Measurements from ENCODE around the gene EZR. TPM values are rescaled to one million over a fixed set of nuclear protein-coding genes. Genes with fewer than 3 reads are reported as not detected.

Gene EZR
- total RNA-seq, 4 donors from 2014 or later: 27.4 to 94.0 (median 59.3) TPM

DNA sequence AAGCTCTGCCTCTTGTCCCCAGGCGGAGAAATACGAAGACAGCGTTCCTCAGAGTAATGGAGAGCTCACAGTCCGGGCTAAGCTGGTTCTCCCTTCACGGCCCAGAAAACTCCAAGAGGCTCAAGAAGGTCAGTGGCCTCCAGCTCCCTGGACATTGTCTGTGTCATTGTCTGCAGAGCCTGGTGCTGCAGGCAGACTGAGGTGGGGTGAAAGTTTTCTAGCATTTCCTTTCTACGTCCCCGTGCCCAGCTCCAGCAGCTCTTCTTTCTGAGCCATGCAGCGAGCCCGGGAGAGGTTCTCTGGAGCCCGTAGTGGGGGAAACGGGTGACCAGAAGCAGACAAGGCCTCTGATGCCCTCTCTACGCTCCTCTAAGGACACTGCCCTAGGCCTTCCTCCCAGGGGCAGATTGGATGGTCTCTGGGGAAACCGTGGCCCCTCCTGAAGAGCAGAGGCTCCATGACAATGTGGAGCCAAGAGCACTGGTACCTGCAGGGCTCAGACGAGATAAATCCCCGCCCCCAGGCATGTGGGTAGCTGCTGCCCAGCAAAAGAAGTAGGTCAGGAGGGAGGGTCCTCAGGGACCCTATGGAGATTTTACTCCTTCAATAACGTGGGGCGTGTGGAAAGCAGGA, 58.4 kb downstream of the EZR start:
- Histone ChIP-seq H3K27ac (no peak overlapping the region), H3K4me3 (no peak overlapping the region), H3K4me1 (no peaks in the 10 kb centered on the region), H3K9me3 (no peaks in the 10 kb centered on the region), H3K27me3 (no peaks in the 10 kb centered on the region), H3K36me3 (no peaks in the 10 kb centered on the region)
- no peak for TF ChIP-seq POLR2A (IDR thresholded peaks at IDR 0.05)
- TF ChIP-seq, protein P1, sequence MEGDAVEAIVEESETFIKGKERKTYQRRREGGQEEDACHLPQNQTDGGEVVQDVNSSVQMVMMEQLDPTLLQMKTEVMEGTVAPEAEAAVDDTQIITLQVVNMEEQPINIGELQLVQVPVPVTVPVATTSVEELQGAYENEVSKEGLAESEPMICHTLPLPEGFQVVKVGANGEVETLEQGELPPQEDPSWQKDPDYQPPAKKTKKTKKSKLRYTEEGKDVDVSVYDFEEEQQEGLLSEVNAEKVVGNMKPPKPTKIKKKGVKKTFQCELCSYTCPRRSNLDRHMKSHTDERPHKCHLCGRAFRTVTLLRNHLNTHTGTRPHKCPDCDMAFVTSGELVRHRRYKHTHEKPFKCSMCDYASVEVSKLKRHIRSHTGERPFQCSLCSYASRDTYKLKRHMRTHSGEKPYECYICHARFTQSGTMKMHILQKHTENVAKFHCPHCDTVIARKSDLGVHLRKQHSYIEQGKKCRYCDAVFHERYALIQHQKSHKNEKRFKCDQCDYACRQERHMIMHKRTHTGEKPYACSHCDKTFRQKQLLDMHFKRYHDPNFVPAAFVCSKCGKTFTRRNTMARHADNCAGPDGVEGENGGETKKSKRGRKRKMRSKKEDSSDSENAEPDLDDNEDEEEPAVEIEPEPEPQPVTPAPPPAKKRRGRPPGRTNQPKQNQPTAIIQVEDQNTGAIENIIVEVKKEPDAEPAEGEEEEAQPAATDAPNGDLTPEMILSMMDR (IDR thresholded peaks at IDR 0.05): no peak
- intact Hi-C loops (cut with DNase I; ENCODE audit: low total_unique reads): no loop called here
- DNase-seq: no peak

DNA sequence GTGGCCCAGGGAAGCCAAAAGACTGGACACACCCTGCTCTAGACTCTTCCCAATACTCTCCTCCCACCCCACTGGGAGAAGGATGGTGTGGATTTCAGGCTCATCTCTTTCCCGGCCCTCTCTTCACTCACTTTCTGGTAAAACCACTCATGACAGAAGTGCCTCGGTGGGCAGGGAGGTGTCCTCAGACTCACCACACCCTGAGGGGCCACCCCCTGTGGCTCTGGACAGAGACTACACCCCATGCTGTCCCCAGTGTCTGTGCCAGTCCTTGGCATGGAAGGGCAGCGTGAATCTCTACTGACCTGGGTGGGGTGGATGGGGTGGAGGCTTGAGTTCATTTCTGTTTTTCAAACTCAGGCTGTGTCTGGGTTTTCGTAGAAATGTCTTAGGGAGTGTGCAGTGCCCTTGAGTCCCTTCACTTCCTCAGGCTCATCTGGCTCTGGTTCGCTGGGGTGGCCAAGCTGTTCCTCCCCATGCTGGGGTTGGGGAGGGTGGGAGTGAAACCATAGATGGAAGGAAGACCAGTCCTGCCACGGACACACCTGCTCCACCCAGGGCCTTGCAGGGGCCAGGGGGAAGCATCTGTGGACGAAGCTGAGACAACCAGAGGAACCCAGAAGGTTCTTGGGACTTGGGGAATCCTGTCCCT, 59.1 kb downstream of the EZR start:
- no peaks in the 10 kb centered on the region for H3K27me3 ChIP-seq
- no peak for DNase-seq
- H3K36me3 ChIP-seq: no peaks in the 10 kb centered on the region
- no peaks in the 10 kb centered on the region for H3K4me1 ChIP-seq
- H3K4me3 ChIP-seq: no peak overlapping the region
- no peak overlapping the region for H3K27ac ChIP-seq
- TF ChIP-seq, protein P1 (IDR thresholded peaks at IDR 0.05): no peak
- no peak for TF ChIP-seq POLR2A (IDR thresholded peaks at IDR 0.05)
- intact Hi-C loops (cut with DNase I; ENCODE audit: low total_unique reads): no loop called here
- H3K9me3 ChIP-seq: no peaks in the 10 kb centered on the region

DNA sequence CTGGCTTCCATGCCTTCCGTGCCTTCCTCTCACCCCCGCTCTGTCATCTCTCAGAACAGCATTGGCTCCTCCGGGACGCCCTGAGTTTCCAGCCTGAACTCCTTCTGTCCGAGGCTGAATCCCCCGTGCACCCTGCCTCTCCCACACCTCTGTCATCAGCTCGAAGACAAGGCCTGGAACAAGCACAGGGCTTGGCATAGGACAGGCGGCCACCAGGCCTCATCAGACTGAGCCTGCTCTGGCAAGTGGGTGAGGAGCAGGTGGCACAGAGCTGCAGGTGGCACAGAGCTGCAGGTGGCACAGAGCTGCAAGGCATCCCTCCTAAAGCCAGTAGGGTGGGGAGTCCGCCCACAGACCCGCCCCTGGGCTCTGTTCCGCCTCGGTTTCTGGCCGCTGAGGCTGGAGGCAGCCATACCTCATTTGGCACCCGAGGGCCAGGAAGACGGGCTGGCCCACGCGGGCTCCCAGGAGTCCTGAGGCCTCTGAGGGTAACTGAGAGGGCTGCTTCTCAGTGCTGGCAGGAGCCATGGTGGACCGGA, 60.2 kb downstream of the EZR start:
- TF ChIP-seq POLR2A (IDR thresholded peaks at IDR 0.05): no peak
- TF ChIP-seq, protein P1 (IDR thresholded peaks at IDR 0.05): no peak
- Histone ChIP-seq H3K27me3 (no peaks in the 10 kb centered on the region), H3K27ac (no peak overlapping the region)

DNA sequence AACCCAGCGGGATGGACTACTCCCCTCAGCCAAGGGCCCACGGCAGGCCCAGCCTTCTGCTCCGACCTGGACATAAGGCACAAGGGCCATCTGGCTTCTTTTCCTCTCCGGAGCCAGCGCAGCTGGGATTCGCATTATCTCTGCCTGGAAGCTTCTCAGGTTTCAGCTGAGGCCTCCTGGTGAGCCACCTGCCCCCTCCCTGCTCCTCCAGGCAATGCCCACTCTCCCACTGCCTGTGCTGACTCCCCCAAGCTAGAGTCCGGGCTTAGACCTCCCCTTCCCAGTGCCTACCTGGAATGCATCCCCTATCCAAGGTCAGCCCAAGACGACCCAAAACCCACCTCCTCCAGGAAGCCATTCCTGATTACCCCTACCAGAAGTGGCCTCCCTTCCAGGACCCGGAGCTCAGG, 60.7 kb downstream of the EZR start:
- intact Hi-C loops (cut with DNase I; ENCODE audit: low total_unique reads): no loop called here
- Histone ChIP-seq H3K27me3 (no peaks in the 10 kb centered on the region), H3K9me3 (no peaks in the 10 kb centered on the region), H3K36me3 (no peaks in the 10 kb centered on the region), H3K4me3 (no peak overlapping the region), H3K4me1 (no peaks in the 10 kb centered on the region), H3K27ac (no peak overlapping the region)
- no peak for TF ChIP-seq POLR2A (IDR thresholded peaks at IDR 0.05)
- DNase-seq: no peak

More for the DNA sequence above, 60.2 kb downstream of the EZR start:
- no peaks in the 10 kb centered on the region for H3K4me1 ChIP-seq
- no peak overlapping the region for H3K4me3 ChIP-seq
- H3K36me3 ChIP-seq: no peaks in the 10 kb centered on the region
- no peak for DNase-seq
- no peaks in the 10 kb centered on the region for H3K9me3 ChIP-seq
- intact Hi-C loops (cut with DNase I; ENCODE audit: low total_unique reads): no loop called here

DNA sequence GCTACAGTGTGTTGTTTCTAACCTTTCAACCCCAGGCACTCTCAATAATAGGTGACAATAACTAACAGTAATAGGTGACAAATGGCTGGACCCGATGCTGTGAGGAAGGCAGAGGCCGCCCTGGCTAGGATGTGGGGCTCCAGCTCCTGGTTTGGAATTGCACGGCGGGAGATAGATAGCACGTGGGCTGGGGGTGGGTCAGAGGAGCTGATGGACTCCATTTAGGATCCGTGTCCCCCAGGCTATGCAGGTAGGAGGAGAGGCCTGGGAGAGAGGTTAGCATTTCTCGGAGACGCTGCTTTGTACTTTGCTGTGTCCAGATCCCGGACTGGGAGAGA, 61.4 kb downstream of the EZR start:
- no peak overlapping the region for H3K27ac ChIP-seq
- TF ChIP-seq, protein P1 (IDR thresholded peaks at IDR 0.05): no peak
- no peak for TF ChIP-seq POLR2A (IDR thresholded peaks at IDR 0.05)
- H3K9me3 ChIP-seq: no peaks in the 10 kb centered on the region
- intact Hi-C loops (cut with DNase I; ENCODE audit: low total_unique reads): no loop called here
- no peaks in the 10 kb centered on the region for H3K4me1 ChIP-seq
- DNase-seq: no peak
- no peaks in the 10 kb centered on the region for H3K27me3 ChIP-seq
- no peak overlapping the region for H3K4me3 ChIP-seq
- no peaks in the 10 kb centered on the region for H3K36me3 ChIP-seq
